HG03095 (cell line): Measurements from ENCODE around the gene BRD4.
"Not testable (repeated sequence)": the region's sequence is repeated elsewhere in the genome, so short reads cannot be mapped to it uniquely, and the experiment has no call there.

ENCODE experiments used
- ATAC-seq: cut with Tn5 transposase; IDR thresholded peaks from one replicate; pipeline ENCODE4 v1.9.1; 2021; ENCODE audit warnings: moderate library complexity; ENCODE audit not compliant: unreplicated experiment

Gene BRD4

GRCh38 chr19:15332311-15332996 lies at the start of gene BRD4:
Gene BRD4, minus strand, starts transcription at chr19:15332539. Its CDS starts 59,440 bp downstream, at chr19:15273099.
- peak; percentile 46 for ATAC-seq

GRCh38 chr19:15381864-15382263 lies 49.5 kb upstream of the BRD4 start:
- no peak for ATAC-seq

- ATAC-seq: no peak
These were observed 49.1 kb upstream of the BRD4 start for GRCh38 chr19:15381429-15381828.

- ATAC-seq: peak; percentile 24
These were observed 47.8 kb upstream of the BRD4 start for GRCh38 chr19:15379999-15380647.

- peak; percentile 69 for ATAC-seq
These were observed 47.0 kb upstream of the BRD4 start, which contains the start of gene AKAP8 for GRCh38 chr19:15379083-15379998. Gene AKAP8, minus strand, starts transcription at chr19:15379787. Its CDS starts 56 bp downstream, at chr19:15379731.

- no peak for ATAC-seq
These were observed 46.3 kb upstream of the BRD4 start for GRCh38 chr19:15378534-15379082.

- no peak for ATAC-seq
These were observed 42.6 kb upstream of the BRD4 start for GRCh38 chr19:15374796-15375440.

- no peak for ATAC-seq
These were observed 41.8 kb upstream of the BRD4 start for GRCh38 chr19:15374105-15374651.

GRCh38 chr19:15373644-15374043 lies 41.3 kb upstream of the BRD4 start:
- ATAC-seq: no peak

- ATAC-seq: no peak
These were observed 40.6 kb upstream of the BRD4 start for GRCh38 chr19:15372891-15373301.

- no peak for ATAC-seq
These were observed 40.1 kb upstream of the BRD4 start for GRCh38 chr19:15372470-15372869.

GRCh38 chr19:15371786-15372380 lies 39.5 kb upstream of the BRD4 start:
- ATAC-seq: no peak

GRCh38 chr19:15371119-15371518 lies 38.8 kb upstream of the BRD4 start:
- no peak for ATAC-seq

GRCh38 chr19:15369594-15369891 lies 37.2 kb upstream of the BRD4 start:
- ATAC-seq: no peak

GRCh38 chr19:15368798-15369593 lies 36.7 kb upstream of the BRD4 start:
- no peak for ATAC-seq

- no peak for ATAC-seq
These were observed 35.8 kb upstream of the BRD4 start for GRCh38 chr19:15368051-15368632.

- no peak for ATAC-seq
These were observed 35.1 kb upstream of the BRD4 start for GRCh38 chr19:15367439-15367838.

- ATAC-seq: no peak
These were observed 32.9 kb upstream of the BRD4 start for GRCh38 chr19:15365264-15365663.

- ATAC-seq: not testable (repeated sequence)
These were observed 31.5 kb upstream of the BRD4 start for GRCh38 chr19:15363791-15364190.
